BLaER1 treated with 17β-estradiol and CSF1 and Interleukin-3, amounts not matched to agents 10 nM and 100 nM (cell line): Measurements from ENCODE around the gene FLT1.

ENCODE experiments used
- H3K27ac ChIP-seq, 11 experiments: shearing (Covaris generic); formaldehyde crosslinking; 2 replicates each; pipeline ENCODE4 v1.8.1; 2022
- H3K27me3 ChIP-seq, 11 experiments: shearing (Covaris generic); formaldehyde crosslinking; 2 replicates each; pipeline ENCODE4 v1.8.1; 2022
- H3K36me3 ChIP-seq, 11 experiments: shearing (Covaris generic); formaldehyde crosslinking; 2 replicates each; pipeline ENCODE4 v1.8.1; 2022
- H3K4me1 ChIP-seq, 10 experiments: shearing (Covaris generic); formaldehyde crosslinking; 2 replicates each; pipeline ENCODE4 v1.8.1; 2022
- H3K4me2 ChIP-seq, 11 experiments: shearing (Covaris generic); formaldehyde crosslinking; 2 replicates each; pipeline ENCODE4 v1.8.1; 2022
- H3K4me3 ChIP-seq, 10 experiments: shearing (Covaris generic); formaldehyde crosslinking; 2 replicates each; pipeline ENCODE4 v1.8.1; 2022
- H3K9ac ChIP-seq, 11 experiments: shearing (Covaris generic); formaldehyde crosslinking; 2 replicates each; pipeline ENCODE4 v1.8.1; 2022
- H3K9me3 ChIP-seq, 11 experiments: shearing (Covaris generic); formaldehyde crosslinking; replicated peaks in 1 of 11; 2 replicates each; pipeline ENCODE4 v1.8.1; 2022
- H4K20me1 ChIP-seq, 11 experiments: shearing (Covaris generic); formaldehyde crosslinking; 2 replicates each; pipeline ENCODE4 v1.8.1; 2022
- Cebpa-rat ChIP-seq, 11 experiments: shearing (Covaris generic); IDR thresholded peaks; 2 replicates each; pipeline ENCODE4 v1.8.1; 2022

The FLT1 gene

GRCh38 chr13:28375250-28375930 is 119.5 kb downstream of the FLT1 start:
- no peak overlapping the region for H3K4me3 ChIP-seq
- H3K9me3 ChIP-seq = no peaks in the 10 kb centered on the region
- peaks cover 0 to 7% (median 0%) of the 10 kb centered on the region in 11 experiments; a peak in 1 of 22 replicates for H3K27me3 ChIP-seq
- no peak overlapping the region for H3K4me2 ChIP-seq
- no peak overlapping the region for H3K9ac ChIP-seq
- H3K27ac ChIP-seq = no peak overlapping the region
- peaks cover 0 to 41% (median 14%) of the 10 kb centered on the region in 10 experiments; a peak in 15 of 20 replicates for H3K4me1 ChIP-seq
- H3K36me3 ChIP-seq = peaks cover 6 to 56% (median 31%) of the 10 kb centered on the region in 11 experiments; a peak in 20 of 22 replicates
- TF ChIP-seq Cebpa-rat (IDR thresholded peaks at IDR 0.05) = no peak
- H4K20me1 ChIP-seq = no peaks in the 10 kb centered on the region

GRCh38 chr13:28373810-28374209 is 121.1 kb downstream of the FLT1 start:
- H3K27ac ChIP-seq = peak overlapping the region in 8 of 11 experiments; percentile 26 to 67 (median 48); a peak in 12 of 22 replicates
- H3K4me3 ChIP-seq = no peak overlapping the region
- H3K27me3 ChIP-seq = peaks cover 0 to 7% (median 0%) of the 10 kb centered on the region in 11 experiments; a peak in 1 of 22 replicates
- peaks cover 0 to 57% (median 29%) of the 10 kb centered on the region in 11 experiments; a peak in 19 of 22 replicates for H3K36me3 ChIP-seq
- no peak for TF ChIP-seq Cebpa-rat (IDR thresholded peaks at IDR 0.05)
- H3K4me1 ChIP-seq = peaks cover 0 to 28% (median 13%) of the 10 kb centered on the region in 10 experiments; a peak in 15 of 20 replicates
- H3K9ac ChIP-seq = peak overlapping the region in 1 of 11 experiments; percentile 12; a peak in 1 of 22 replicates
- H3K4me2 ChIP-seq = peak overlapping the region in 9 of 11 experiments; percentile 21 to 67 (median 47); a peak in 14 of 22 replicates
- H3K9me3 ChIP-seq = 0 out of 22 replicates have a peak, but pooled peaks cover 0 to 5% (median 0%) of the 10 kb centered on the region in 11 experiments
- no peaks in the 10 kb centered on the region for H4K20me1 ChIP-seq

GRCh38 chr13:28370448-28370847 is 124.5 kb downstream of the FLT1 start:
- no peak overlapping the region for H3K4me2 ChIP-seq

GRCh38 chr13:28358708-28359107 is 136.2 kb downstream of the FLT1 start:
- Histone ChIP-seq H3K27ac (no peak overlapping the region), H3K36me3 (peaks cover 0 to 19% (median 3%) of the 10 kb centered on the region in 11 experiments; a peak in 4 of 22 replicates), H3K27me3 (peaks cover 0 to 9% (median 0%) of the 10 kb centered on the region in 11 experiments; a peak in 2 of 22 replicates), H4K20me1 (no peaks in the 10 kb centered on the region), H3K9me3 (peaks cover 0 to 20% (median 12%) of the 10 kb centered on the region in 11 experiments; a peak in 13 of 22 replicates), H3K4me3 (no peak overlapping the region), H3K4me1 (peaks cover 39 to 46% (median 42%) of the 10 kb centered on the region in 10 experiments), H3K4me2 (peak overlapping the region in 3 of 11 experiments; percentile 39 to 60 (median 49); a peak in 5 of 22 replicates), H3K9ac (no peak overlapping the region)
- no peak for TF ChIP-seq Cebpa-rat (IDR thresholded peaks at IDR 0.05)

More at GRCh38 chr13:28370448-28370847, 124.5 kb downstream of the FLT1 start:
- peaks cover 0 to 63% (median 34%) of the 10 kb centered on the region in 11 experiments; a peak in 19 of 22 replicates for H3K36me3 ChIP-seq
- no peak for TF ChIP-seq Cebpa-rat (IDR thresholded peaks at IDR 0.05)
- no peak overlapping the region for H3K4me3 ChIP-seq
- H4K20me1 ChIP-seq = no peaks in the 10 kb centered on the region
- H3K9me3 ChIP-seq = peaks cover 0 to 5% (median 0%) of the 10 kb centered on the region in 11 experiments; a peak in 1 of 22 replicates
- no peak overlapping the region for H3K27ac ChIP-seq
- peaks cover 0 to 26% (median 13%) of the 10 kb centered on the region in 10 experiments; a peak in 15 of 20 replicates for H3K4me1 ChIP-seq
- no peak overlapping the region for H3K9ac ChIP-seq
- 0 out of 22 replicates have a peak, but pooled peaks cover 0 to under 1% (median 0%) of the 10 kb centered on the region in 11 experiments for H3K27me3 ChIP-seq

GRCh38 chr13:28357911-28358433 is 137.0 kb downstream of the FLT1 start:
- no peak overlapping the region for H3K9ac ChIP-seq
- TF ChIP-seq Cebpa-rat (IDR thresholded peaks at IDR 0.05) = no peak
- no peak overlapping the region for H3K27ac ChIP-seq
- peaks cover 0 to 20% (median 12%) of the 10 kb centered on the region in 11 experiments; a peak in 13 of 22 replicates for H3K9me3 ChIP-seq
- no peaks in the 10 kb centered on the region for H4K20me1 ChIP-seq
- no peak overlapping the region for H3K4me3 ChIP-seq
- H3K4me2 ChIP-seq = peak overlapping the region in 4 of 11 experiments; percentile 39 to 60 (median 54); a peak in 7 of 22 replicates
- H3K27me3 ChIP-seq = peaks cover 0 to 11% (median 0%) of the 10 kb centered on the region in 11 experiments; a peak in 2 of 22 replicates
- peaks cover 0 to 19% (median 3%) of the 10 kb centered on the region in 11 experiments; a peak in 4 of 22 replicates for H3K36me3 ChIP-seq
- H3K4me1 ChIP-seq = peaks cover 47 to 54% (median 50%) of the 10 kb centered on the region in 10 experiments

GRCh38 chr13:28357247-28357825 is 137.6 kb downstream of the FLT1 start:
- Histone ChIP-seq H3K36me3 (peaks cover 0 to 19% (median 3%) of the 10 kb centered on the region in 11 experiments; a peak in 7 of 22 replicates), H3K9ac (no peak overlapping the region), H3K9me3 (peaks cover 0 to 20% (median 12%) of the 10 kb centered on the region in 11 experiments; a peak in 13 of 22 replicates), H3K4me2 (peak overlapping the region in 10 of 11 experiments; percentile 39 to 76 (median 66); a peak in 15 of 22 replicates), H3K27ac (peak overlapping the region in 3 of 11 experiments; percentile 29 to 49 (median 47); a peak in 3 of 22 replicates), H3K4me1 (peaks cover 51 to 60% (median 55%) of the 10 kb centered on the region in 10 experiments), H3K27me3 (peaks cover 0 to 16% (median 0%) of the 10 kb centered on the region in 11 experiments; a peak in 3 of 22 replicates), H4K20me1 (no peaks in the 10 kb centered on the region), H3K4me3 (no peak overlapping the region)
- TF ChIP-seq Cebpa-rat (IDR thresholded peaks at IDR 0.05) = no peak

GRCh38 chr13:28356561-28357021 is 138.3 kb downstream of the FLT1 start:
- H3K4me1 ChIP-seq = peaks cover 51 to 60% (median 55%) of the 10 kb centered on the region in 10 experiments
- H3K36me3 ChIP-seq = peaks cover 0 to 19% (median 5%) of the 10 kb centered on the region in 11 experiments; a peak in 7 of 22 replicates
- H3K4me2 ChIP-seq = peak overlapping the region; percentile 53 to 76 (median 68); a peak in 19 of 22 replicates
- H3K27ac ChIP-seq = peak overlapping the region in 7 of 11 experiments; percentile 2 to 61 (median 47); a peak in 9 of 22 replicates
- no peak for TF ChIP-seq Cebpa-rat (IDR thresholded peaks at IDR 0.05)
- no peak overlapping the region; a peak in 1 of 22 replicates for H3K9ac ChIP-seq
- no peak overlapping the region for H3K4me3 ChIP-seq
- H3K27me3 ChIP-seq = peaks cover 0 to 24% (median 0%) of the 10 kb centered on the region in 11 experiments; a peak in 6 of 22 replicates
- peaks cover 0 to 23% (median 12%) of the 10 kb centered on the region in 11 experiments; a peak in 13 of 22 replicates for H3K9me3 ChIP-seq
- H4K20me1 ChIP-seq = no peaks in the 10 kb centered on the region
